Measurements from ENCODE around the gene PDHA1.

The PDHA1 gene

GRCh38 chrX:19343535-19344408 lies at the start of gene PDHA1:
Gene PDHA1, plus strand, starts transcription at chrX:19343927. Its CDS starts 111 bp downstream, at chrX:19344038.
- peak; percentile 79 for DNase-seq (ENCODE audit: low read depth)

GRCh38 chrX:19303256-19303880 lies 40.4 kb upstream of the PDHA1 start:
- DNase-seq (ENCODE audit: low read depth) = peak; percentile 15

- no peak for DNase-seq (ENCODE audit: low read depth)
These were observed 17.2 kb upstream of the PDHA1 start for GRCh38 chrX:19326567-19326966.

GRCh38 chrX:19331831-19332230 lies 11.9 kb upstream of the PDHA1 start:
- DNase-seq (ENCODE audit: low read depth) = no peak

- peak; percentile 8 for DNase-seq (ENCODE audit: low read depth)
These were observed 10.7 kb upstream of the PDHA1 start for GRCh38 chrX:19332983-19333382.

- DNase-seq (ENCODE audit: low read depth) = no peak
These were observed 8.6 kb upstream of the PDHA1 start for GRCh38 chrX:19334945-19335626.

- DNase-seq (ENCODE audit: low read depth) = no peak
These were observed 1.3 kb upstream of the PDHA1 start for GRCh38 chrX:19342331-19342906.

- DNase-seq (ENCODE audit: low read depth) = no peak
These were observed 617 bp upstream of the PDHA1 start for GRCh38 chrX:19343085-19343534.

GRCh38 chrX:19344661-19345060 lies 934 bp downstream of the PDHA1 start:
- no peak for DNase-seq (ENCODE audit: low read depth)

- DNase-seq (ENCODE audit: low read depth) = no peak
These were observed 4.2 kb downstream of the PDHA1 start for GRCh38 chrX:19347916-19348315.

- no peak for DNase-seq (ENCODE audit: low read depth)
These were observed 5.5 kb downstream of the PDHA1 start for GRCh38 chrX:19349264-19349663.

- no peak for DNase-seq (ENCODE audit: low read depth)
These were observed 7.2 kb downstream of the PDHA1 start for GRCh38 chrX:19350941-19351384.

- DNase-seq (ENCODE audit: low read depth) = no peak
These were observed 10.9 kb downstream of the PDHA1 start for GRCh38 chrX:19354625-19355024.

GRCh38 chrX:19358521-19358920 lies 14.8 kb downstream of the PDHA1 start:
- no peak for DNase-seq (ENCODE audit: low read depth)

- no peak for DNase-seq (ENCODE audit: low read depth)
These were observed 17.2 kb downstream of the PDHA1 start for GRCh38 chrX:19360903-19361302.

- no peak for DNase-seq (ENCODE audit: low read depth)
These were observed 18.0 kb downstream of the PDHA1 start for GRCh38 chrX:19361701-19362100.

GRCh38 chrX:19368576-19368975 lies 24.8 kb downstream of the PDHA1 start:
- no peak for DNase-seq (ENCODE audit: low read depth)

- DNase-seq (ENCODE audit: low read depth) = no peak
These were observed 26.3 kb downstream of the PDHA1 start for GRCh38 chrX:19370061-19370460.

GRCh38 chrX:19372170-19372546 lies 28.4 kb downstream of the PDHA1 start:
- peak; percentile 30 for DNase-seq (ENCODE audit: low read depth)

GRCh38 chrX:19372547-19373331 lies 29.0 kb downstream of the PDHA1 start:
- no peak for DNase-seq (ENCODE audit: low read depth)

- no peak for DNase-seq (ENCODE audit: low read depth)
These were observed 29.7 kb downstream of the PDHA1 start for GRCh38 chrX:19373351-19373891.

Data from GM04504 (cell line).